Measurements from ENCODE around the gene SAE1.
A peak's percentile ranks its signal among the peaks of the same experiment; 100 is the strongest.

The SAE1 gene

DNA sequence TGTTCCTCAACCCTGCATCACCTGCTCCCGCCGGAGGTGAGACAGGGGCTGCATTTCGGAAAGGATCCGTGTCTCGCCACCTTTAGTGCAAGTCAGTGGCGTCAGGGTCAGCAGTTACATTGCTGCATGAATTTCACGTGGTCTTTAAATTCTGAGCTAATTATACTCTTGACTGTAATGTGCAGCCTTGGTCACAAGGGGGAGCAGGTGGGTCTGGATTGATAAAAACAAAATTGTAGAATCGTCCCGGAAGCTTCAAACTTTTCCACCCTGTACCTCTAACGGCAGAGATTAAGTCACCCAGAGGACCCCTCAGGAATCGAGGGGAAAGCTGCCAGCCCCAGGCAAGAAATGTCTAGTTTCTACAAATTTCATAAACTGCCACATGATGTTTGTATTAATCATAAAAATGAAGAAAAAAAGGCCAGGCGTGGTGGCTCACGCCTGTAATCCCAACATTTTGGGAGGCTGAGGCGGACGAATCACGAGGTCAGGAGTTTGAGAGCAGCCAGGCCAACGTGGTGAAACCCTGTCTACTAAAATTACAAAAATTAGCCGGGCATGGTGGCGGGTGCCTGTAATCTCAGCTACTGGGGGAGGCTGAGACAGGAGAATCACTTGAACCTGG lies 80.2 kb downstream of the SAE1 start:
- DNase-seq (ENCODE audit: insufficient read length, low spot score) (no peak), FAIRE-seq (no peak)
- TF ChIP-seq POLR2A (IDR thresholded peaks at IDR 0.05; ENCODE audit: low read depth, low read length), result no peak

DNA sequence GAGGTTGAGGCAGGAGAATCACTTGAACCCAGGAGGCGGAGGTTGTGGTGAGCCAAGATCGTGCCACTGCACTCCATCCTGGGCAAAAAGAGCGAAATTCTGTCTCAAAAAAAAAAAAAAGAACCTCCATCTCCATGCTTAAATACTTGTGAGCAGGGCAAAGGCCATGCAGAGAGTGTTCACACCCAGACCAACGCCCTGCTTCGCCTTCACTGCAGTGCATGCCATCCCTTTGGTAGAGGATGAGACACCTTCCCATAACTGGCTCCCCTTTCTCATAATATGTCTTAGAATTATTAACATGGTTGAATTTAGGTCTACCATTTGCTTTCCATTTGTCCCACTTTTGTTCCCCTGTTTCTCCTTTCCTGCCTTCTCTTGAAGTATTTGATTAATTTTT lies 84.9 kb downstream of the SAE1 start:
- FAIRE-seq, result no peak
- no peak for TF ChIP-seq POLR2A (IDR thresholded peaks at IDR 0.05; ENCODE audit: low read depth, low read length)
- no peak for DNase-seq (ENCODE audit: insufficient read length, low spot score)

DNA sequence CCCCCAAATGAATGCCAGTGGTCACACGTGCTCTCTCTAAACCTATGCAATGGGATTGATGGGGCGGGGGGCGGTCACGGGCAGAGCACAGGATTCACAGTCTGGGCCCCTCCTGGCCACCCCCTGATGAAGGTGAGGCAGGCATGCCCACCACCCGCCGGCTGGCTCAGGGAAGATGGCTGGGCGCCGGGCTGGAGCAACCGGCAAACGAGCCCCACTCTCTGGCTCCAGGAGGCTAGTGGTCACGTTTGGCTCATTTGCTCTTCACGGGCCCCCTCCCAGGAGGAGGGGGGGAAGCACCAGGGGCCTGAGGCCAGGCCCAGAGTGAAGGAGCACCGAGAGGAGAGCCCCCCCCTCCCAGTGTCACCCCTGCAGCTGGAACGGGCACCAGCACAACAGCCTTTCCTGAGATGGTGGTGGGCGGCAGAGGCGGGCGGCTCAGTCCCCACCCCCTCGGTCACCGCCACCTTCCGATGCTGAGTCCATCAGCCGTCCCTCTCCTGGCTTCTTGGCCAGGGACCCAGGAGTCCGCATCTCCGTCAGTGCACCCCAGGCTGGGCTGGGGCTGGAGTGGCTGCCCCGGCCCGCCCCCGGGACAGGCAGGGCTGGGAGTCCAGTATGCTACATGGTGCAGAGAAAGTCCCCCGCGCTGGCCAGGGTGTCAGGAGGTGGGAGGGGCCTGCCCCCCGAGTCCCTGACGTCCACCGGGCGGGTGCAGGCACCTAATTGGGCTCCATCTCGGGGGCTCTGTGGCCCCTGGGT lies 90.6 kb downstream of the SAE1 start:
- DNase-seq (ENCODE audit: insufficient read length, low spot score) (no peak), FAIRE-seq (no peak)
- no peak for TF ChIP-seq POLR2A (IDR thresholded peaks at IDR 0.05; ENCODE audit: low read depth, low read length)

DNA sequence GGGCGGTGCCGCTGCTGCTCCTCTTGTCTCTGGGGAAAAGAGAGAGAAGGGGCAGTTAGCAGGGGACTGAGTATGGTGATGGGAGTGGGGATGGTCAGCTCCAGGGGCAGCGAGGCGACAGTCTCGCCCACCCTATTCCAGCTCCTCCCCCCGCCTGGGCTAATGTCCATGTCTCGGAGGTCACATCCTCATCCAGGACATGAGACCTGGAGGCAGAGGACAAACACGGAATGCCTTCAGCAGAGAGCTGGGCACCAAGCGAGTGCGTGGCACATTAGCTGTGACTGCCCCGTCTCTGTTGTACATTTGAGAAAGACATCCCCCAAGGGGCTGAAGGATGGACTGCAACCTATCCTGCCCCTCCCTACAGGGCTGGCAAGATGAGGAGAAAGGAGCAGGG lies 91.3 kb downstream of the SAE1 start:
- no peak for TF ChIP-seq POLR2A (IDR thresholded peaks at IDR 0.05; ENCODE audit: low read depth, low read length)
- FAIRE-seq (no peak), DNase-seq (ENCODE audit: insufficient read length, low spot score) (no peak)

DNA sequence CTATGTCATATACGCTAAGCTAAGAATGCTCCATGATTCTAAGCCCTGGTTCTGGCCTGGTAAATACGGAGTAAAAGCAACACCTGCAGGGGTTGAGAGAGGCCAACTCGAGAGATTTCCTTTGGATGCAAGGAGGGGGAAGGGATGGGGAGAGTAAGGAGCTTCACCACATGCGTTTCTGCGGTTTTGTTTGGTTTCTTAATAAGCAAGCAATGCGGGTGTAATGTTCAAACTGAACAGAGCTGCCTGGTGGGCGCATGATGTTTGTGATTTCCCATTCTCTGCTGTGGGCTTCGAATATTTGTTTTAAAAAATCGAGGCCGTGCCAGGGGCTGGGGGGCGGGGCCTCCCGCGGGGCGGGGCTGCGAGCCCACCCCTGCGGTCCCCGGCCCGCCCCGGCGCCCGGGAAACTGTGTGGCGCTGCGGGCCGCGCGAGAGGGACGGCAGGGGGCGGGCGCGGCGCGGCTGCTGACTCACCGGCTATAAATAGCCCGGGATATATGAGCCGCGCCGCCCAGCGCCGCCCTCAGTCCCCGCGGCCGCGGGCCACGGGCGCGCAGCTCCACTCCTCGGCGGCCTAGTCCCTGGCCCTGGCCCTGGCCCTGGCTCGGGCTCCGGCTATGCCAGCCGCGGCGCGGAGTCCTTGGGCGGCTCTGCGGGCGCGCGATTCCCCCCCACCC lies 95.3 kb downstream of the SAE1 start:
- peak; percentile 98 for TF ChIP-seq POLR2A (IDR thresholded peaks at IDR 0.05; ENCODE audit: low read depth, low read length)
- DNase-seq (ENCODE audit: insufficient read length, low spot score), result no peak
- FAIRE-seq, result no peak

DNA sequence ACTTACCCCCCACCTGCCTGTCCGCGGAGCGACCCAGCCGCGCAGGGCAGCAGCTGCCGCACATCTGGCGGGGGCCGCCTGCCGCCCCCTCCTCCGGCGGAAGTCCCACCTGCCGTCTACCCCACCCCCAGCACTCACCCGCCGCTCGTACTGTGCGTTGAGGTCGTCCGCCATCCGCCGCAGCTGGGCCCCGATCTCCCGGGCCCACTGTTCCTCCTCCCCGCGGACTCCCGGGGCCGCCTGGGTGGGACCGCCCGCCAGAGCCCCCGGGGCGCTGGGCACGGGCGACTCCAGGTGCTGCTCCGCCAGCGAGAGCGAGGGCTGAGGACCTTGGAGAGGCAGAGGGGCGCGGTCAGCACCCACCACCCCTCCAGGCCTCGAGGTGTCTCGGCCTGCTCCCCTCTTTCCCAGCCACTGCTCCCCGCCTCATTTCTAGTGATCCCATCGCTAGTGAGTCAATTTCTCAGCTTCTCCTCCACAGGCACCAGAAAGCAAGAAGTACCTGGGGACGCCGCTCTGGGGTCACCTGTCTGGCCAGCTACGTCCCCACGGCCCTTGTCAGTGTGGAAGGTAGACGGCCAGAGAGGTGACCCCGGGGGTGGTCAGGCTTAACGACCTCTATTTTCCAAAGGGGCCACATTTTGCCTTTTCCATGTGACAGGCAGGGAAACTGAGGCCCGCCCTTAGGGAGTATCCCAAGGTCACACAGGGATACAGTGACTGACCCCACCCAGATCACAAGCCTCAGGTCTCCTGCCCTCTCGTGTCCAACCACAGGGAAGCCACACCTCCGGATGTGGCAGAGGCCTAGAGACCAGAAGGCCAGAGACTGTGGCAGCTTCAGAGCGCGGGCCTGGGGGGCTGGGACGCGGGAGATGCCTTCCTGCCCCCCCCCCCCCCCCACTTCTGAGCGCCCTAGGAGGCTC lies 96.1 kb downstream of the SAE1 start:
- TF ChIP-seq POLR2A (IDR thresholded peaks at IDR 0.05; ENCODE audit: low read depth, low read length), result peak; percentile 16; the same call in 1 of the 2 replicates
- DNase-seq (ENCODE audit: insufficient read length, low spot score), result peak; percentile 70
- FAIRE-seq, result no peak

DNA sequence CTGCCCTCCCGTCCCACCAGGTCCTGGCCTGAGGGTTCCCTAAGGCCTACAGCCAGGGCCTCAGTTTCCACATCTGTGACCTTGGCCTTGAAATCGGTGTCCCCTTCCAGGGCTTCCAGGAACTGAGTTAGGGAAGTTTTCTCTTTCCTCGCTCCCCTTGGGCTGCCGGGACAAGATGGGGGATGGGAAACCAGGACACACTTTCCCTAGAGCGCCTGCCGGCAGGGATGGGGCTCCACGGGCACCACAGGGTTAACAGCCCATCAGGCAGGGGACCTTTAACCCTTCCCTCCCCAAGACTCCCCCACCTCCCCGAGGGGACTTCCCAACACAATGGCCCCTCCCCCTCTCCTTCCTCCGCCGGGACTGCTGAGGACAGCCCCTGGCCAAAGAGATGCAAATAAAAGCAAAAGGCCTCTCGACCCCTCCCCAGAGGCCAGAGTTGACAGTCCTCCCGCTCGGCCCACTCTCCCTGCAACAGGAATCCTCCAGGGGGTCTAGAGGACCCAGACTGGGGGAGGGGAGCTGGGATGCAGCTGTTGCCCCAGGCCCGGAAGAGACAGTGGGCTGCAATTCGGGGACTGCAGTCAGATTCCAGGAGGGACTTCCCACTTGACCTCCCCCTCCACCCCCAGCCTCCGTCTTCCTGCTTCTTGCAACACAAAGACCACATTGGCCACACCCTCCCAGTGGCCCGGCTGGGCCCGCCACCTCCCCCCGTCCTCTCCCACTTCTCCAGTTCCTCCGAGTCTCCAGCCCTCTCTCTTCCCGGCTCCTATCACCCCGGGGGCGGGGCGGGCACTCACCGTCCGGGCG lies 96.9 kb downstream of the SAE1 start:
- DNase-seq (ENCODE audit: insufficient read length, low spot score) (peak; percentile 78), FAIRE-seq (no peak)
- no peak for TF ChIP-seq POLR2A (IDR thresholded peaks at IDR 0.05; ENCODE audit: low read depth, low read length)

DNA sequence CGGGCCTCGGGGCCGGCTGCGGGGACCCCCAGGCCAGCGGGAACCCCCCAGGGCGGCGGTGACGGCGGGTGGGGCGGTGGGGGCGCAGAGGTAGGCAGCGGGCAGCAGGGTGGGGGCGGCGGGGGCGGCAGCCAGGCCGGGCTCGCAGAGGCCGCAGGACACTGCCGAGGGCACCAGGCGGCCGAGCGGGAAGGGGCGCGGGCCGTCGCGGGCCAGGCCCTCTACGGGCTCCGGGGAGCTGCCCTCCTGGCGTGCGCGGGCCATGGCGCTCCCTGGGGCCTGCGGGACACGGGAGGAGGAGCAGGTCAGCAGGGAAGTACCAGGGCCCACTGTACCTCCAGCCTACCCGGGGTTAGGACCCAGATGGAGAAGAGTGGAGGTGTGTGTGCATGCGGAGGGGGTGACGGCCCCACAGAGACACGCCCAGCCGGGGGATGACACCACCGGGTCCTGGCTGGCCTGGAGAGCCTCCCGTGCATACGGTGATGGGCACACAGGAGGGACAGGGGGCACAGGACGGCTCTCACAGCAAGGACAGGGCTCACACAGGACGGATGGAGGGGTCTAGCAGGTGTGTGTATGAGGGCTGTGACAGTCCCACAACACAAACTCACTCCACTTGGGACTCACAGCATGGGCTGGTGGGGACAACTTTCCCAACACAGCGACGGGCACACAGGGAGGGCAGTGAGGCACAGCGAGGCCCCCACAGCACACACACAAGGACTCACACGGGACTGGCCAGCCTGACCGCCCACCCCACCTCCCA lies 97.7 kb downstream of the SAE1 start:
- TF ChIP-seq POLR2A (IDR thresholded peaks at IDR 0.05; ENCODE audit: low read depth, low read length), result no peak
- FAIRE-seq, result no peak
- DNase-seq (ENCODE audit: insufficient read length, low spot score), result no peak

DNA sequence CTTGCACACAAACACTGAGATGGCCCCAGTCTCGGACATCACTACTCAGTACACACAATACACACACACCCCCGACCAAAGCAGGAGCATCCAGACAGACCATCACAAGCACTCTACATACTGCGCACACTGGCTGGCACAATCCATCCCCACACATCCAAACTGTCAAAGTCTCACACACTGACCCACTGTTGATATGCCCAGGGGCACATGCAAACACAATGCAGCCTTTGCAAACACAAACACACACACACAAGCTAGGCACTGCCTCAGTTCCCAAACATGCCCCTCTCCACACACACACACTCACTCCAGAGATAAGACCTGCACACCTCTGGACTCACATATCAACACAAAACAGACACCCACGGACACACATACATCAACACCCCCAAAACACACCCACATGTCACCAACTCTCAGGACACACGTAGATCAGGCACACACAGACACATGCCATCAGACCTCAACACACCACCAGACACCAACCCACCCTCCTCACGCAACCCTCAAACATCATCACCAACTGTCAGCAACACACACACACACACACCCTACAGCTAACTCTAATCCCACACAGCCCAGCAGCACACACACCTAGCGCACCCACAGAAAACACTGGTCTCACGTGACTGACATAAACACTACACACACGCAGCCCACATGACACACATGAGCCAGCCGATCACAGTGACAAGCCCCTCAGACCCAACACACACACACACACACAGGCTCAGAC lies 98.5 kb downstream of the SAE1 start:
- FAIRE-seq (no peak), DNase-seq (ENCODE audit: insufficient read length, low spot score) (no peak)
- TF ChIP-seq POLR2A (IDR thresholded peaks at IDR 0.05; ENCODE audit: low read depth, low read length), result no peak

DNA sequence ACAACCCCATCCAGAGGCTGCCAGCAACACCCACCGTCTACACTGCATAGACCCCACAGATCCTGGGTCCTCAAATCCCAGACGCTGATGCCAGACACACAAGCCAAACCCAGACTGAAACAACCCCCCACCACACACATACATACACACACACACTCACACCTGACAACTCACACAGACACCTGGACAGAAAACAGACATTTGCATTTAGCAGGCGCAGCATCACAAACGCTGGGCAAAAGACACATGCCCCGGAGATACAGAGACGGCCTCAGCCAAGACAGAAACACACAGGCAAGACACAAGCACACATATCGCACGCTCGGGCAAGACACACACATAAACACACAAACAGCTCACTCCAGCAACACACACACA lies 99.0 kb downstream of the SAE1 start:
- FAIRE-seq, result no peak
- TF ChIP-seq POLR2A (IDR thresholded peaks at IDR 0.05; ENCODE audit: low read depth, low read length), result no peak
- no peak for DNase-seq (ENCODE audit: insufficient read length, low spot score)

DNA sequence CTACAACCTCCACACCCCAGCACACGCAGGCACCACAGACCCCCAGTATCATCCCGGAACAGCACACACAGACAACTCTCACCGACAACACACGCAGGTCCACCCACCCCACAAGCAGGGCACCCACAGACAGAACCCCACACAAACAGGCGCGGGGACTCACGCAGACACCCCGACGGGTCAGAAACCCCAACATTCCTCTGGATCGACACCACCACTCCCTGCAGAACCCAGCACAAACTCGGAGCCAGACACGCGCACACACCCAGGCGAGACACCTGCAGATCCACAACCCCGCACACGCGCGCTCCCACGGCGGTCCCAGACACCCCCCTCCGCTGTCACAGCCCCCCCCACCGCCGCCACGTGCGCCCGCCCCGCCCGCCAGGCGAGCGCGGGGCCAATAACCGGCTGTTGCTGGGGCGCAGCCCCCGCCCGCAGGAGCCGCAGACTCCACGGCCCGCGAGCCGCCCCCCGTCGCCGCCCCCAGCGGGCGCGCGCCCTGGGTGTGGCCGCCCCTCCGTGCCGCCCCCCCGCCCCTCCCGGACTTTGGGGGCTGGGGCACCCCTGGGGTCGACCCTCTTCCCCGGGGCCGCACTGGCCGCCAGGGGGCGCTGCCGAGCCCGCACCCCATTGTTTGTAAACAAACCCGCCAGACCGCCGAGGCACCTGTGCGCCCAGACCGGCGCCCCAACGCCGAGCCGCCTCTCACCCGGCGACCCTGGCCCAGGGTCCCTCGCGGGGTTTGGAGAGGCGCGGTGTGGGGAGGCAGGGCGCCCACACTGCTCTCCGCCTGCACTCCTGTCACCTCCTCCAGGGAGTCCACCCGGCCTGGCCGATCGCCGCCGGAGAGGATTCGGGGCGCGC lies 99.7 kb downstream of the SAE1 start:
- TF ChIP-seq POLR2A (IDR thresholded peaks at IDR 0.05; ENCODE audit: low read depth, low read length), result no peak
- no peak for DNase-seq (ENCODE audit: insufficient read length, low spot score)
- no peak for FAIRE-seq

Measured in H54 (cell line).